Measurements from ENCODE around the gene IRF2BPL. TPM values are rescaled to one million over a fixed set of nuclear protein-coding genes. Genes with fewer than 3 reads are reported as not detected.

IRF2BPL gene
- total RNA-seq, 1 donor from 2014 or later, result 8.6 TPM

- no peak for TF ChIP-seq CTCF (IDR thresholded peaks at IDR 0.05; ENCODE audit: unreplicated experiment)
- H3K27me3 Mint-ChIP-seq (ENCODE audit: unreplicated experiment), result peaks cover 14% of the 10 kb centered on the region
- no peaks in the 10 kb centered on the region for H3K9me3 Mint-ChIP-seq (ENCODE audit: unreplicated experiment)
- no peak for DNase-seq (ENCODE audit: low spot score)
- no peak overlapping the region for H3K27ac Mint-ChIP-seq (ENCODE audit: unreplicated experiment)
- H3K4me1 Mint-ChIP-seq (ENCODE audit: unreplicated experiment), result no peaks in the 10 kb centered on the region
- no peak overlapping the region for H3K4me3 Mint-ChIP-seq (ENCODE audit: unreplicated experiment)
- no peaks in the 10 kb centered on the region for H3K36me3 Mint-ChIP-seq (ENCODE audit: low read depth, unreplicated experiment)
These were observed 37.5 kb upstream of the IRF2BPL start for GRCh38 chr14:77065851-77066577.

GRCh38 chr14:77064521-77065178, 36.1 kb upstream of the IRF2BPL start:
- no peaks in the 10 kb centered on the region for H3K36me3 Mint-ChIP-seq (ENCODE audit: low read depth, unreplicated experiment)
- TF ChIP-seq CTCF (IDR thresholded peaks at IDR 0.05; ENCODE audit: unreplicated experiment), result no peak
- no peak overlapping the region for H3K27ac Mint-ChIP-seq (ENCODE audit: unreplicated experiment)
- no peaks in the 10 kb centered on the region for H3K4me1 Mint-ChIP-seq (ENCODE audit: unreplicated experiment)
- H3K4me3 Mint-ChIP-seq (ENCODE audit: unreplicated experiment), result no peak overlapping the region
- DNase-seq (ENCODE audit: low spot score), result no peak
- peaks cover 14% of the 10 kb centered on the region for H3K27me3 Mint-ChIP-seq (ENCODE audit: unreplicated experiment)
- H3K9me3 Mint-ChIP-seq (ENCODE audit: unreplicated experiment), result no peaks in the 10 kb centered on the region

- Mint-ChIP-seq H3K36me3 (ENCODE audit: low read depth, unreplicated experiment) (no peaks in the 10 kb centered on the region), H3K4me3 (ENCODE audit: unreplicated experiment) (no peak overlapping the region), H3K4me1 (ENCODE audit: unreplicated experiment) (no peaks in the 10 kb centered on the region), H3K27ac (ENCODE audit: unreplicated experiment) (no peak overlapping the region), H3K27me3 (ENCODE audit: unreplicated experiment) (peaks cover 12% of the 10 kb centered on the region), H3K9me3 (ENCODE audit: unreplicated experiment) (no peaks in the 10 kb centered on the region)
- TF ChIP-seq CTCF (IDR thresholded peaks at IDR 0.05; ENCODE audit: unreplicated experiment), result no peak
- DNase-seq (ENCODE audit: low spot score), result no peak
These were observed 35.2 kb upstream of the IRF2BPL start for GRCh38 chr14:77063571-77064171.

- no peak overlapping the region for H3K27ac Mint-ChIP-seq (ENCODE audit: unreplicated experiment)
- peaks cover 9% of the 10 kb centered on the region for H3K27me3 Mint-ChIP-seq (ENCODE audit: unreplicated experiment)
- no peak for TF ChIP-seq CTCF (IDR thresholded peaks at IDR 0.05; ENCODE audit: unreplicated experiment)
- no peaks in the 10 kb centered on the region for H3K4me1 Mint-ChIP-seq (ENCODE audit: unreplicated experiment)
- no peak overlapping the region for H3K4me3 Mint-ChIP-seq (ENCODE audit: unreplicated experiment)
- no peak for DNase-seq (ENCODE audit: low spot score)
- no peaks in the 10 kb centered on the region for H3K9me3 Mint-ChIP-seq (ENCODE audit: unreplicated experiment)
- no peaks in the 10 kb centered on the region for H3K36me3 Mint-ChIP-seq (ENCODE audit: low read depth, unreplicated experiment)
These were observed 33.8 kb upstream of the IRF2BPL start for GRCh38 chr14:77062261-77062660.

Measured in endothelial cell (in vitro differentiated cells).